ENCODE measurements around the gene USP46.

- TF ChIP-seq CTCF (IDR thresholded peaks at IDR 0.05) = no peak
- no peak for TF ChIP-seq ESRRA (CRISPR knock-in tag; IDR thresholded peaks at IDR 0.05; ENCODE audit: borderline replicate concordance)
- no peak for TF ChIP-seq ARID4B (CRISPR knock-in tag; IDR thresholded peaks at IDR 0.05; ENCODE audit: borderline replicate concordance)
- TF ChIP-seq ZSCAN18 (CRISPR knock-in tag; IDR thresholded peaks at IDR 0.05) = no peak
- TF ChIP-seq ETV6 (CRISPR knock-in tag; IDR thresholded peaks at IDR 0.05) = no peak
- TF ChIP-seq IRF2 (CRISPR knock-in tag; IDR thresholded peaks at IDR 0.05; ENCODE audit: borderline replicate concordance, low read depth) = no peak
- no peak for TF ChIP-seq ZNF281 (CRISPR knock-in tag; IDR thresholded peaks at IDR 0.05)
Measured at GRCh38 chr4:52670739-52671138, 11.6 kb upstream of the USP46 start.
